ENCODE results near the gene TRAM2.
A peak's percentile ranks its signal among the peaks of the same experiment; 100 is the strongest.

TRAM2 gene
- total RNA-seq, result 25.3 reads per million, percentile 52 among the genes with 10 or more reads in this experiment

DNA sequence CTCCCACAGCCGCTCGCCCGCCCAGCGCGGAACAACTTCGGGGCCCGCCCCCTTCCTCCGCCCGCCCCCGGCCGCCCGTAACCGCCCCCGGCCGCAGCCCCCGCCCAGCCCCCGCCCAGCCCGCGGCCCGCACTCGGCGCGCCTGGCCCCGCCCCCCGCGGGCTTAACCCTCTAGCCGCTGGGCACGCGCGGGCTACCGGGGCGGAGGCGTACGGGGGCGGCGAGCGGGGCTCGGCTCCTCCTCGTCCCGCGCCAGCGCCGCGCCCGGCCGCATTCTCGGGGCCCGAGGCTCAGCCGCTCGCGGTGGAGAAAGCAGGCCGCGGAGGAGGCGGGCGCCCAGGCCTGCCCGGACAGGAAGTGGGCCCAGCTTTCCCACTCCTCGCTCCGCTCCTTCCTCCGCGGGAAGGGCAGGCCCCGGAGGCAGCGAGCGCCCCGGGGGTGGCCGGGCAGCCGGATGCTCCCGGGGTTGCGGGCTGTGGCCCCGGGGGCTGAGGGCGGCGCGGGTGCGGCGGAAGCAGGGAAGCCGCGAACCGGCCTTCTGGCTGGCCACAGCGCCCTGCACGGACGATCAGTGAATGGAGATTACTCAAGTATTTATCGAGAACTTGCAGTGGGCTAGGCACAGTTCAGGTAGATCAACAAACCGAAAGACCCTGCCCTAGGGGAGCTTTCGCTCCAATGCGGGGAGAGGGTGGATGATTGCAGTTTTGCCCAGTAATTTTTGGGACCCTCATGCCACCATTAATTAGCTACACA is at the start of gene TRAM2:
TSS of gene TRAM2 (minus strand) at position 39 of the 756 bp plus-strand sequence. CDS start 145 bp downstream, outside the sequence.
- DNase-seq, result peak; percentile 75

DNA sequence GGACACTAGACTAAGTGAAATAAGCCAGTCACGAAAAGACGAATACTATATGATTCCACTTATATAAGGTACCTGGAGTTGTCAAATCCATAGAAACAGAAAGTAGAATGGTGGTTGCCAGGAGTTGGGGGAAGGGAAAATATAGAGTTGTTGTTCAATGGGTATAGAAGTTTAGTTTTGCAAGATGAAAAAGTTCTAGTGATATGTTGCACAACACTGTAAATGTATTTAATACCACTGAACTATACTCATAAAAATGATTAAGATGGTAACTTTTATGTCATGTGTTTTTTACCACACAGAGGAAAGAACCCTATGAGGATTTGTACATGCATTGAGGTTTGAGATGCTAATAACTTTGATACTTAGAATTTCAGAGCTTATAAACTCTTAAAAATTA is 46.0 kb upstream of the TRAM2 start:
- DNase-seq, result no peak

GRCh38 chr6:52621631-52622030 is 44.8 kb upstream of the TRAM2 start:
- DNase-seq, result no peak

GRCh38 chr6:52620906-52621190 is 44.0 kb upstream of the TRAM2 start:
- DNase-seq, result no peak

- no peak for DNase-seq
These were observed 43.4 kb upstream of the TRAM2 start for GRCh38 chr6:52620055-52620905.

- DNase-seq, result no peak
These were observed 40.2 kb upstream of the TRAM2 start for GRCh38 chr6:52617087-52617486.

DNA sequence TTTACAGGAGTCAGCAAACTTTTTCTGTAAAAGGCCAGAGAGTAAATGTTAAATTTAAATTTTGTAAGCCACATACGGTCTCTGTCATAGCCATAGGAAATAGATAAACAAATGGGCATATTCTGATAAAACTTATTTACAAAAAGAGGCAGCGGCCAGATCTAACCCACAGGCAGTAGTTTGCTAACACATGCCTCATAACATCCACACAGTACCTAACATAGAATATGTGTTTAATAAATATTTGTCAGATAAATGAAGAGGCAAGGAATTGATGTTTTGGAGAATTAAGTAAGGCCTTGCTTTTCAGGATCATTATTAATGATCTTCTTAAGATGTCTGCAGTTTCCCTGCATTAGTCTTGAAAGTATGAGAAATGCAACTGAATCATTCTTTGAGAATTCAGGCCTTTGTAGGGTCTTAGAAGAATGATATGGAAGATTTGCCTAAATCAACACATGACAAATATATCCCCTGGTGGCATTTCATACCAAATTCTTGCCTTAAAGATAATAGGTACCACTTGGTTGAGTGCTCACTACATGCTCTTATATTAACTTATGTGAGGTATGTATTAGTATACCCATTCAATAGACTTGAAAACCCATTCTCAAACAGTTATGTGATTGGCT is 39.3 kb upstream of the TRAM2 start:
- no peak for DNase-seq

DNA sequence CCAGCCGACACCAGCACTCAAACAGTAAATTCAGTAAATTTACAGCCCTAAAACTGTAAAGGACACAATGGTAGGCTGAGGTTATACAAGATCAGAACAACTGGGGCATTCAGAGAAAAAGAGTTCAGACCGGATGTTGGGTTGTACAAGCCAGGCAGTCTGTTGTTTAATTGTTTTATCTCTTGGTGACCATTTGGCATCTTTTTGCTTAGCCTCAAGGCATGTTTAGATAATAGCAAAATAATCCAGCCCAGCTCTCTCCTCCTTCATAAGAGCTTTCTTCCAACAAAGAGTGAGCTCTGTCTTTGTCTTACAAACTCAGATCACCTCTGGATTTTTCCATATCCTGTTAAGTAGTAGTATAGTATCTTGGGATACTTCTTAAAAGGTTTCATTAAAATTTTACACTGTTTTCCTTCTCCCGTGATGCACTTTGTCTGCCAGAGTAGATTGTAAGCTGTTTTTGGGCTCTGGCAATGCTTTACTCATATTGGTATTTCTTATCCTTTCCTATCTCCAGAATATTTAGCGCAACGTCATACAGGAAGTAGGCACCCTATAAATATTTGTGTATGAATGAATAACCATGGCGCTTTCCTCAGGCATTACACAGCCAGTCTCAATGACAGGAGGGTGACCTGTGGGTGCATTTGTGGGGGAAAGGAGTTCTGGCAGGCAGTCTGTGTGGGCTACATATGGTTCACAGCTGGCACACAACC is 35.6 kb upstream of the TRAM2 start:
- no peak for DNase-seq

GRCh38 chr6:52611833-52612232 is 35.0 kb upstream of the TRAM2 start:
- no peak for DNase-seq

GRCh38 chr6:52610745-52611355 is 34.0 kb upstream of the TRAM2 start:
- no peak for DNase-seq

DNA sequence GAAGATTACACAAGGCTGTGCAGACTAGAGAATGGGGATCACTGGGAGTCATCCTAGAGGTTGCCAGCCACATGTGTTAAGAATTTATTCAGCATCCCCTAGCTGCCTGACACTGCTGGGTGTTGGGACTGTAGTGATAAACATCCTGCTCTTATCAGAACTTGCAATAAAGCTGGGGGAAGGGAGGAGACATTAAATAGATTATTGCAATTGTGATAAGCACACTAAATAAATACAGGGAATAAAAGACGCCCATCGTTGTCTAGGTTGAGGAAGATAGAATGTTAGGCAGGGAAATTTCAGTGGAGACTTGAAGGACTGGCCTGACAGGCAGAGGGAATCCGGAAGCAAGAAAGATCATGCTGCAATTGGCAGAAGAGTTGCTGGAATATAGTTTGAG is 33.2 kb upstream of the TRAM2 start:
- DNase-seq, result no peak

- no peak for DNase-seq
These were observed 28.8 kb upstream of the TRAM2 start for GRCh38 chr6:52605610-52606185.

DNA sequence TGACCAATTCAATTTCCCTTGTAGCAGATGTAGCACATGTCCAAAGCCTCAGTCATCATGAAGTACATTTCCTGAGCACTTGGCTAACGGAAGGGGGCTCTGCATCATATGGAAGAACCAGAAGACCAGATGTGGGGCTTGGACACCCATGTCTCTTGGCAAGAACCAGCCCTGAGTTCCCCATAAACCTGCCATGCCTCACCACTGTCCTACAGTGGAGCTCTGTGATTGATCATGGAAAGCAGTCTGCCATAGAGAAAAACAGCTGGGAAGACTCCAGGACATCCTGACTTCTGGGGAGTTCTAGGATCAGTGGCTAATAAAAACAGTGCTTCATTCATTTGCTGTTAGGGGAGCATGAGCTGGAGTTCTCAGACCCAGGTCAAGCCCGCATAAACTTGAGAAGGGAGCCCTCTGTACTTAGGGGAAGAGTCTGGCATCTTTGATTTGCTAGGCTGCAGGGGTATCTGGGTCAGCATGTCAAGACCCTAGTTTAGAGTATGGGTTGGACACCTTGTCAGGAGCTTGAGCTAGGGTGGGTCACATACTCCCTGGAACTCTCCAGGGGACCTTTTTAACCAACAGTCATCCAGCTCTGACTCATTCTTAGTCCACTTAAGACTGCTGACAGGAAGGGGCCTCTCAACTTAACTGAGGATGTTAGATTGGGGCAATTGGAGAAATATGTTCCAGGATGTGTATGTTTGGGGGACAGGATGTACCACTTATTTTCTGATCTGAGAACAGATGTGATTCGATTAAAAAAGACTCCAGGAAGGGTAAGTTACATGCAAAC is 26.3 kb upstream of the TRAM2 start:
- no peak for DNase-seq

DNA sequence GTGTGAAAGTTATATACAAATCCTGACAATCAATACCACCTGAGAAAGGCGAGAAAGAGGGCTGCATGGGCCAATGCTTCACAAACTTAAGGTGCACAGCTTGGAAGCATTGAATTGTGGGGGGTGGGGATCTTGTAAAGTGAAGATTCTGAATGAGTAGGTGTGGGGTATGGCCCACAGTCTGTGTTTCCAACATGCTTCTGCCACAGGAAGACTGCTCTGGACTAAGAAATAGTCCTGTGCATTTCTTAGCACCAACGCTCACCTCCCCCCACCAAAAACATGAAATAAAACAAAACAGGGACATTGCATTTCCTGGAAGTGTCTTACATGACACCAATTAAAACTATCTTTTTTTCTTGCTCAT is 21.9 kb upstream of the TRAM2 start:
- DNase-seq, result no peak

DNA sequence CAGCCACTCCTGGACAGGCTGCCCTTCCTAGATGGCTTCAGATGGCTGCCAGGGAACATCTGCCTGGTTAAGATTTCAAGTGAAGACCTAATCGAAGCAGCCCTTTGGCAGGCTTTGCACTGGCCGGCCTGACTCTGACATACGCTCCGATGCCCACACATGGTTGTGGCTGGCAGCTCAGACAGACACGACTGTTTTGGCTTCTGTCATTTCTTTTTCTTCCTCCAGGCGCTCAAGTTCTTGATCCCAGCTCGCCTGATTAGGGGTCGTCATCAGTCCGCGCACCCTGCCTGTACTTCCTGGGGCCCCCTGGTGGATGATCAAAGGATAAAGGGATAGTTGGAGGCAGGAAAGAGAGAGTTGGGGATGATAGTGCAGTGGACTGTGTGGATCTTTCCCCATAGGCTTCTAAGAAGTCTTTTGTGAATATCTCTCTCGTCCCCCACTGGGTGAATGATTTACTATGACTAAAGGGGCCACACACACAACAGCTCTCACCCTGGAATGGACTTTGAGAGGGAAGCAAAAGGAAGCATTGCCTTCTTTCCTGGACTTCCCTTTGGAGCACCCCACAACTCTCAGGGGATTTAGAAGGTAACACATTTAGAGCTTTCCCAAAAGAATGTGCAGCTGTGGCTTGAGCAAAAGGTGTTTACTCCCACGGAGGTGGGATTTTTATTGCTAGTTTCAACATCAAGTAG is 21.4 kb upstream of the TRAM2 start:
- DNase-seq, result no peak

DNA sequence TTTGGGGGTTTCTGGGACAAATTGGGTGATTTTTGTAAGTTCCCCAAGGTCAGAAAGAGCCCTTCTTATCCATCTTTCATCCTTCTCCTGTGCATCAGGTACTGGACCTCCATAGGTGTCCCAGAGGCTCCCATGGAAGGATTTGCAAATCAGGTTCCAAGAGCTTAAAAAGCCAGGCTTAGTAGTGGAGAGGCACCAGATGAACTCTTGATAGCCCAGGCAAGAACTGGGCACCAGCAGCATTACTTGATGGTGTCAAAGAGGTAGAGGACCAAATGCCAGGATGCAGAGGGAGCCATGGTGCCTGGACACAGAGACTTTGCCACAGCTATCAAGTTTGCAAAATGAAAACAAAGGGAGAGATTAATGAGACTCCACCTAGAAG is 20.9 kb upstream of the TRAM2 start:
- no peak for DNase-seq

DNA sequence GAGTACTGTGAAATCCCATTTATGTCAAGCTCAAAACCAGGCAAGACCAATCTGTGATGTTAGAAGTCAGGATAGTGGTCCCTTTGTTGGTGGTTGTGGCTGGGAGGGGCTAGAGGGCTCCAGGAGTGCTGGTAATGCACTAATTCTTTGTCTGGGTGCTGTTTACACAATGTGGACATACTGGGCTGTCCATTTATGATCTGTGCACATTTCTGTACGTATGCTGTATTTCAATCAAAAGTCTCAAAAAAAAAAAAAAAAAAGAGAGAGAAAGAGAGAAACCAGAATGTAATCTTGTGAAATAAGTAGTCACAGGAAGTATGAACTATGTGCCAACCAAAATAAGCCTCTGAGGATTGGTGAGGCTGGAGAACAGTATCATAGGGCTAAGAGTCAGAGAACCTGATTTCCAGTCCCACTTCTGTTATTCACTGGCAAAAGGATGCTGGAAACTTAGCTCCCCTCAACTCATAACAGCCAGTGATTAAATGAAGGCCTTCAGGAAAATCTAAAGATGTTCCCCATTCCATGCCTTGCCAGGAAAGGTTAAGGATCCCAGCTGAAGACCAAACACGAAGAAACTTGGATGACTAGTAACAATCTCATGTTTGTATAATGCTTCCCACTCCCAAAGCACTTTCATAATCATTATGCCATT is 19.6 kb upstream of the TRAM2 start:
- DNase-seq, result no peak

- no peak for DNase-seq
These were observed 18.9 kb upstream of the TRAM2 start for GRCh38 chr6:52595796-52596130.

GRCh38 chr6:52595000-52595795 is 18.3 kb upstream of the TRAM2 start:
- no peak for DNase-seq

- no peak for DNase-seq
These were observed 17.4 kb upstream of the TRAM2 start for GRCh38 chr6:52594221-52594620.
